Middle frontal gyrus (tissue), 1 donor: ENCODE results near the gene RHOV.
A peak's percentile ranks its signal among the peaks of the same experiment; 100 is the strongest.

Experiments
- DNase-seq: peaks from one replicate; pipeline ENCODE4 v3.0.0-alpha.2; 2015; ENCODE audit warnings: low spot score; ENCODE audit errors: extremely low spot score

RHOV gene

DNA sequence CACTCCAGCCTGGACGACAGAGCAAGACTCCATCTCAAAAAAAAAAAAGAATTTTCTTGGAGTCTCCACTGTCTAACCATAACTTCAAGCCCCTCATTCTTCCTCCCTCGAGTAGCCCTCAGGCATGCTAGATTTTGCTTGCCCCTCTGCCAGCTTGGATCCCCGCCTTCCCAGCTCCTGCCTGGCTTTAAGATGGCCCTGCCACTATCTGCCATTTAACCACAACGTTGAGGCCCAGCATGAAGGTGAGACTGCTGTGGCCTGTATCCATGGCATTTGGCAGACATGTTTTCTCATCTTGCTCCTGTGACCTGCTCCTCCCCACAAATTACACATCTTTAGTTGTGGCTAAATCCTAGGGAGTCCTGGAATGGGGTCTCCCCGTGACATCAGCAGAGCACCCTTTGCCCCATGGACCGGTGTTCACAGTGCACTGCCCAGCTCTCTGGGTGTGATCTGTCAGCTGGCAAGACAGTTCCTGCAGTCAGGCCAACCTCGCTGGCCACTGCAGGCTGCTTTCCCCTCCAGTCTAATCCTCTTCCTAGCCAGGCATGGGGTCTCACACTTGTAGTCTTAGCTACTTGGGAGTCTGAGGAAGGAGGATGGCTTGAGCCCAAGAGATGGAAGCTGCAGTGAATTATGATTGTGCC is 30.6 kb upstream of the RHOV start:
- DNase-seq, result no peak

DNA sequence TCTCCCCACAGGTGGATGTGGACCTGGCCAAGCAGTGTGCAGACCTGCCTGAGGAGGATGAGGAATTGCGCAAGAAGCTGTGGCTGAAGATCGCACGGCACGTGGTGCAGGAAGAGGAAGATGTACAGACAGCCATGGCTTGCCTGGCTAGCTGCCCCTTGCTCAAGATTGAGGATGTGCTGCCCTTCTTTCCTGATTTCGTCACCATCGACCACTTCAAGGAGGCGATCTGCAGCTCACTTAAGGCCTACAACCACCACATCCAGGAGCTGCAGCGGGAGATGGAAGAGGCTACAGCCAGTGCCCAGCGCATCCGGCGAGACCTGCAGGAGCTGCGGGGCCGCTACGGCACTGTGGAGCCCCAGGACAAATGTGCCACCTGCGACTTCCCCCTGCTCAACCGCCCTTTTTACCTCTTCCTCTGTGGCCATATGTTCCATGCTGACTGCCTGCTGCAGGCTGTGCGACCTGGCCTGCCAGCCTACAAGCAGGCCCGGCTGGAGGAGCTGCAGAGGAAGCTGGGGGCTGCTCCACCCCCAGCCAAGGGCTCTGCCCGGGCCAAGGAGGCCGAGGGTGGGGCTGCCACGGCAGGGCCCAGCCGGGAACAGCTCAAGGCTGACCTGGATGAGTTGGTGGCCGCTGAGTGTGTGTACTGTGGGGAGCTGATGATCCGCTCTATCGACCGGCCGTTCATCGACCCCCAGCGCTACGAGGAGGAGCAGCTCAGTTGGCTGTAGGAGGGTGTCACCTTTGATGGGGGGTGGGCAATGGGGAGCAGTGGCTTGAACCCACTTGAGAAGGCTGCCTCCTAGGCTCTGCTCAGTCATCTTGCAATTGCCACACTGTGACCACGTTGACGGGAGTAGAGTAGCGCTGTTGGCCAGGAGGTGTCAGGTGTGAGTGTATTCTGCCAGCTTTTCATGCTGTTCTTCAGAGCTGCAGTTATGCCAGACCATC is 28.8 kb upstream of the RHOV start:
- DNase-seq, result no peak

DNA sequence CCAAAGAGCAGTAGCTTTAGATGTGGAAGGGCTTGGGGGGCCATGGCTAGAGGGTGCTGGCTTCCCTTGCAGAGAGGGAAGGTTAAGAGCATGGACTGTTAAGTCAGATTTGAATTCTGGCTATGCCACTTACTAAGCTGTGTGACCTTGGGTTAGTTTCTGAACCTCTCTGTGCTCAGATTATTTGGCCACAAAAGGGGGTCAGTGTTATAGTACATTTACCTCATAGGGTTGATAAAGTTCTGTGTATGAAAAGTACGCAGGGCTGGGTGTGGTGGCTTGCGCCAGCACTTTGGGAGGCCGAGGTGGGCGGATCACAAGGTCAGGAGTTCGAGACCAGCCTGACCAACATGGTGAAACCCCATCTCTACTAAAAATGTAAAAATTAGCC is 27.0 kb upstream of the RHOV start:
- no peak for DNase-seq

DNA sequence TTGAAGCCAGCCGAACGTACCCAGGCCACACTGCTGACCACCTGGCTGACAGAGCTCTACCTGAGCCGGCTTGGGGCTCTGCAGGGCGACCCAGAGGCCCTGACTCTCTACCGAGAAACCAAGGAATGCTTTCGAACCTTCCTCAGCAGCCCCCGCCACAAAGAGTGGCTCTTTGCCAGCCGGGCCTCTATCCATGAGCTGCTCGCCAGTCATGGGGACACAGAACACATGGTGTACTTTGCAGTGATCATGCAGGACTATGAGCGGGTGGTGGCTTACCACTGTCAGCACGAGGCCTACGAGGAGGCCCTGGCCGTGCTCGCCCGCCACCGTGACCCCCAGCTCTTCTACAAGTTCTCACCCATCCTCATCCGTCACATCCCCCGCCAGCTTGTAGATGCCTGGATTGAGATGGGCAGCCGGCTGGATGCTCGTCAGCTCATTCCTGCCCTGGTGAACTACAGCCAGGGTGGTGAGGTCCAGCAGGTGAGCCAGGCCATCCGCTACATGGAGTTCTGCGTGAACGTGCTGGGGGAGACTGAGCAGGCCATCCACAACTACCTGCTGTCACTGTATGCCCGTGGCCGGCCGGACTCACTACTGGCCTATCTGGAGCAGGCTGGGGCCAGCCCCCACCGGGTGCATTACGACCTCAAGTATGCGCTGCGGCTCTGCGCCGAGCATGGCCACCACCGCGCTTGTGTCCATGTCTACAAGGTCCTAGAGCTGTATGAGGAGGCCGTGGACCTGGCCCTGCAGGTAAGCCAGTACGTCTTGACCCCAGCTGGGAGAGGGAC is 26.4 kb upstream of the RHOV start:
- DNase-seq, result no peak

DNA sequence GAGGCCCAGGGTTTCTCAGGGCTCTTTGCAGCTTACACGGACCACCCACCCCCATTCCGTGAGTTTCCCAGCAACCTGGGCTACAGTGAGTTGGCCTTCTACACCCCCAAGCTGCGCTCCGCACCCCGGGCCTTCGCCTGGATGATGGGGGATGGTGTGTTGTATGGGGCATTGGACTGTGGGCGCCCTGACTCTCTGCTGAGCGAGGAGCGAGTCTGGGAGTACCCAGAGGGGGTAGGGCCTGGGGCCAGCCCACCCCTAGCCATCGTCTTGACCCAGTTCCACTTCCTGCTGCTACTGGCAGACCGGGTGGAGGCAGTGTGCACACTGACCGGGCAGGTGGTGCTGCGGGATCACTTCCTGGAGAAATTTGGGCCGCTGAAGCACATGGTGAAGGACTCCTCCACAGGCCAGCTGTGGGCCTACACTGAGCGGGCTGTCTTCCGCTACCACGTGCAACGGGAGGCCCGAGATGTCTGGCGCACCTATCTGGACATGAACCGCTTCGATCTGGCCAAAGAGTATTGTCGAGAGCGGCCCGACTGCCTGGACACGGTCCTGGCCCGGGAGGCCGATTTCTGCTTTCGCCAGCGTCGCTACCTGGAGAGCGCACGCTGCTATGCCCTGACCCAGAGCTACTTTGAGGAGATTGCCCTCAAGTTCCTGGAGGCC is 25.6 kb upstream of the RHOV start:
- no peak for DNase-seq

DNA sequence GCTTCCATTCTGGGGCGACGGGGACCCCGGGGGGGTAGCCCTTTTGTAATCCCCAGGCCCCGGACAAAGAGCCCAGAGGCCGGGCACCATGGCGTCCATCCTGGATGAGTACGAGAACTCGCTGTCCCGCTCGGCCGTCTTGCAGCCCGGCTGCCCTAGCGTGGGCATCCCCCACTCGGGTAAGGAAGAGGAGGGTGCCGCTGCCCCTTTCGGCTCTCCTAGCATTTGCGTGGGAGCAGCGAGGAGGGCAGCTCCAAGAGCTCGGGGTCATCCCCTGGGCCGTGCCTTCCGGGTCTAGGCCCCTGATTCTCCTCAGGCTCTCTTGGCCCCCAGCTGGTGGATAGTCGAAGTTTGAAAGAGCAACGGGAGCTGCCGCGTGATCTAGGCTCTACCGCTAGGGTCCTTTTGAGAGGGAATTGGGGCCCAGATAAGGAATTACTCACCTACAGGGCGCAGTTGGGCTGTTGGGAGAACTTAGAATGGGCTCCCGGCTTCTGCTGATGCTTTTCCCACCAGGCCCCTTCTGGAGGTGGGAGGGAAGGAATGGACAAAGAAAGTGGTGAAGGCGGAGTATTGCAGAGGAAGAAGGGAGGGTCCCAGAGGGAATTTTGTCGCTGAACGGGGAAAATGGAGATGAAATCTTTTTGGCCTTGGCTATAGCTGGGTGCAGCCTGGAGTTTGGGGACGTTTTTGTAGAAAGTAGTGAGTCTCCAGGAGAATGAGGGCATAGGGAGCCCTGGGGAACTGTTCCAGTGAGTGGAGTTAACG is 20.8 kb upstream of the RHOV start:
- no peak for DNase-seq

GRCh38 chr15:40893733-40894680 is 20.0 kb upstream of the RHOV start, which contains the start of gene VPS18:
VPS18 (plus strand) TSS chr15:40894450; CDS start chr15:40894769, 319 bp downstream.
- DNase-seq, result peak; percentile 98

DNA sequence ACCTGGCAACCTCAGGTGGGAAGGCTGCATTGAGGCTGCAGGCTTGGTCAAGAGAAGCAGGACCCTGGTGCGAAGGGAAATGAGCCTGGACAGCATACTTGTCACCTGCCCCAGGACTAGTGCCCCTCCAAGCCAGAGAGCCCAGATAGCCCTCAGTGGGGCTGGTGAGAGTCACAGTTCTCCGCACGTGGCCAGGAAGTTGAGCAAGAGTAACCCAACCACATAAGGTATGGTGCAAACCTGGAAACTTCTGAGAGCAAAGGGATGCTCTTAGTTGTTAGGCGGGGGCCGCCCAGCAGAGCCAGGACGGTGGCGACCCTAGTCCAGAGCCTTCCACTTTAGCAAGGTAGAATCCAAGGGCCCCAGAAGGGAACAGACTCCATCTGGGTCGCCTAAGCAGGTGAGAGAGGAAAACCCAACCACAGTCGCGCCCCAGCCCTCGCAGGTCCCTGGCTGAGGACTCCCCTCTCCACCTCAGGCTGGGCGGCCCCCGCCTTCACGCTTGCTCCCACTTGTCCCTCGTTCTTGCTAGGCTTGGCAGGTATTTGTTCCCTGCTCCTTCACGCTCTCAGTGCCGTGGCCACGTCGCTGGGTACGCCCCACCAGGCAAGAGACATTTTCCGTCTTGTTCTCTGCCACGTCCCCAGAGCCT is 19.1 kb upstream of the RHOV start:
- no peak for DNase-seq

DNA sequence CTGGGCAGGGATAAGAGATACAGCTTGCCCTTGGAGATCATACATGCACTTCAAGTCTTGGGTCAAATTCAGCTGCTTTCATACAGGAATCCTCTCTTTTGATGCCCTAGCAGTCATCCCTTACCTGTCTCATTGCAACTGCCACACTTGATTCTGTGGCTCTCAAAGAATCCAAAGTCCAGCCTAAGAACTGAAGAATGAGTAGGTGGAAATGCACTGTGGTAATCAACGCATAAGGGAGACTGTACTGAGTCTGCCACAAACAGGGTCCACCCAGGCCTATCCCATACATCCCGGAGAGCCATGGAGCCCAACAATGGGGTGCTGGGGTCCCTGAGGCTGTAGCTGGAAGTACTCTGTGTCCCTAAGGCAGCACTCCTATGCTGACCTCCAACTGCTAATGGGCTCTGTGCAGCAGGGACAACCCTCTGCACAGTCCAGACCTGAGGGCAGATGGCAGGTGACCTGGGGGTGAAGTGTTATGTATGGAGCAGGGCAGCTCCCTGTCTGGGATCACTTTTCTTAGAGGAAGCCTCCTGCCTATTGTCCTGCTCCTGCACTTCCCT is 18.5 kb upstream of the RHOV start:
- DNase-seq, result no peak

GRCh38 chr15:40891810-40892446 is 17.9 kb upstream of the RHOV start:
- no peak for DNase-seq

GRCh38 chr15:40891138-40891537 is 17.1 kb upstream of the RHOV start:
- DNase-seq, result no peak

- no peak for DNase-seq
These were observed 15.1 kb upstream of the RHOV start for GRCh38 chr15:40889112-40889511.

DNA sequence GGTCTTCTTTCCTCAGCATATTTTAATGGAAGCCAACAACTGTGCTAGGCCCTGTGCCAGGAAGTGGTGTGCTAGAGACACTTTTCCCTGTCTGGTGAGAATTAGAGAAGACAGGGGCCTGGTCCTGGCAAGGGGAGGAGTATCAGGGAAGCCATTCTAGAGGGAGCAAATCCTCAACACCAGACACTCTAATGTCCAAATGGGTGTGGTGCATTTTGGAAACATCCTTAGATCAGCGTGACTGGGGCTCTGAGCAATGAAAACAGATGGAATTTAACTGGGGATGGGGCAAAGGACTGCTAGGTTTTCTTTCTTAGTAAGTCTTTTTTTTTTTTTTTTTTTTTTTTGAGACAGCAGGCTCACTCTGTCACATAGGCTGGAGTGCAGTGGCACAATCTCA is 12.6 kb upstream of the RHOV start:
- DNase-seq, result no peak

DNA sequence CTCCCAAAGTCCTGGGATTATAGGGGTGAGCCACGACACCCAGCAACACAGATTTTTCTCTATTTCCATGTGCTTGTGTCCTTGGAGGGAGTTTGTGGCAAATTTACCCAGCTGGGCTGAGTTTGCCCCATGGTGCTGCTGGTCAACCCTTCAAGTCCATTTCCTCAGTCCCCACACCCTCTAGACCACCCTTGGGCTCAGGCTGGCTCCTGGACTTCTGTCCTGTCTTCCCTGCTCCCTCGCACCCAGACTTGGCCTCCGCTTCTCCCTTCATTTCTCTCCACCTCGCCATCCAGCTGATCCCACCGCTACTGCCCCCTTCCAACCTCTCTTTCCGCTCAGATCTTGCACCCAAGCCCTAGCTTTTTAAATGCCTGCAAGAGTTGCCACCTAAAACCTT is 7.3 kb upstream of the RHOV start:
- no peak for DNase-seq

DNA sequence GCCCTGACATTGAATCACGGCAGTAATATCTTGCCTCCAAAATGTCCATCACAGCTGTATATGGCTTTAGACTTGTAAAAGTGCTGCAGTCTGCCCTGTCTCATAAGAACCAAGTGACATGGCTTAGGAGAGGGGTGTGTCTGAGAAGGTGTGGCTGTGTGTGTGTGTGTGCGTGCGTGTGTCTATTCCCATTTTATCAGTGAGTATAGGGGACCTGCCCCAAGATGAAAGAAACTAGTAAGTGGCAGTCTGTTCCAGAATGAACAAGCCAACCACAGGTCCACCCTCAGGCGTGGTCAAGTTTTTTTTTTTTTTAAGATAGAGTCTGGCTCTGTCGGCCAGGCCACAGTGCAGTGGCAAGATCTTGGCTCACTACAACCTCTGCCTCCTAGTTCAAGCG is 5.6 kb upstream of the RHOV start:
- DNase-seq, result no peak

DNA sequence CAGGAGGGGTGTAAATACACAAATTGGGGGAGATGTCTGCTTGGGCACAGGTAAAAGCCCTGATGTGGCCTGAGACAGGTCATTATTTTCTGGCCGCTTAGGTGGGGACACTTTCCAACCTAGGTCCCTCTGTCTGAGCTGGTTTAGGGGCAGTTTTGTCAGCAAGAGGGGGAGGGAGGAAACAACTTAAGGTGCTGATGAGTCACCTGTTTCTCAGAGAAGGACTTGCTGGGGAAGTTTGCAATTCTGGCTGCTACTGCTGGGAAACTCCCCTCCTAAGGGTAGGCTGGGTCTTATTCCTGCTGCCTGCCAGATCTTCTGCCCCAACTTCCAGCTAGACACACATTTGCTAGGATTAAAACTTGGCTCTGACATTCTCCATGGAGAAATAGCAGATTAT is 4.8 kb upstream of the RHOV start:
- no peak for DNase-seq

GRCh38 chr15:40877694-40878093 is 3.7 kb upstream of the RHOV start:
- no peak for DNase-seq
